GM23338 (cell line): ENCODE data around the gene TMEM135.

Source experiments
- CREB1 ChIP-seq: fragments of 250-450 bp; sonication (Bioruptor Pico); IDR thresholded peaks from 2 replicates; pipeline ENCODE4 v1.5.0; 2020; ENCODE audit warnings: low read depth, mild to moderate bottlenecking, moderate library complexity
- CTCF ChIP-seq, 2 experiments: fragments of 200-600 bp in 1 of 2; sonication (generic) in 1 of 2; conservative IDR thresholded peaks; 2 replicates each; pipeline versions ENCODE4 v1.5.1 to v1.6.1; 2016 to 2017; ENCODE audit warnings: antibody characterized with exemption in 2 of 2, low read depth in 2 of 2, mild to moderate bottlenecking in 2 of 2, moderate library complexity in 1 of 2
- EZH2 ChIP-seq: fragments of 200-600 bp; sonication (generic); IDR thresholded peaks from one replicate; pipeline ENCODE4 v1.8.0; 2017; ENCODE audit warnings: antibody characterized with exemption, mild to moderate bottlenecking, low read depth; ENCODE audit not compliant: unreplicated experiment
- EZH2phosphoT487 ChIP-seq: fragments of 200-600 bp; sonication (generic); IDR thresholded peaks from one replicate; pipeline ENCODE4 v1.8.1; 2018; ENCODE audit warnings: antibody characterized with exemption; ENCODE audit not compliant: unreplicated experiment
- JUNB ChIP-seq: IDR thresholded peaks from one replicate; pipeline ENCODE4 v1.6.1; 2016; ENCODE audit warnings: antibody characterized with exemption; ENCODE audit not compliant: unreplicated experiment
- NANOG ChIP-seq: IDR thresholded peaks from 2 replicates; pipeline ENCODE4 v1.6.1; 2016; ENCODE audit warnings: antibody characterized with exemption, borderline replicate concordance
- POLR2AphosphoS5 ChIP-seq: IDR thresholded peaks from 2 replicates; pipeline ENCODE4 v1.6.1; 2016; ENCODE audit warnings: antibody characterized with exemption, low read depth
- REST ChIP-seq: IDR thresholded peaks from one replicate; pipeline ENCODE4 v1.6.1; 2018; ENCODE audit warnings: antibody characterized with exemption; ENCODE audit not compliant: unreplicated experiment
- STAT1 ChIP-seq: IDR thresholded peaks from one replicate; pipeline ENCODE4 v1.6.1; 2016; ENCODE audit warnings: antibody characterized with exemption; ENCODE audit not compliant: unreplicated experiment
- ZNF114 ChIP-seq: fragments of 250-450 bp; sonication (Bioruptor Pico); IDR thresholded peaks from 2 replicates; pipeline ENCODE4 v1.5.0; 2020; ENCODE audit warnings: mild to moderate bottlenecking, moderate library complexity
- ZNF331 ChIP-seq: fragments of 250-450 bp; sonication (Bioruptor Pico); IDR thresholded peaks from 2 replicates; pipeline ENCODE4 v1.5.0; 2020; ENCODE audit warnings: low read depth, mild to moderate bottlenecking, moderate library complexity
- ZNF462 ChIP-seq: fragments of 250-450 bp; sonication (Bioruptor Pico); IDR thresholded peaks from 2 replicates; pipeline ENCODE4 v1.5.0; 2020; ENCODE audit warnings: mild to moderate bottlenecking, moderate library complexity

- no peak for TF ChIP-seq CTCF (conservative IDR thresholded peaks at IDR 0.05; ENCODE audit: low read depth in 2 of 2)
- no peak for TF ChIP-seq EZH2
- TF ChIP-seq POLR2AphosphoS5 = no peak
- TF ChIP-seq STAT1 = no peak
- no peak for TF ChIP-seq NANOG
- no peak for TF ChIP-seq ZNF462 (CRISPR knock-in tag)
- TF ChIP-seq CREB1 (CRISPR knock-in tag) = no peak
- no peak for TF ChIP-seq REST
- no peak for TF ChIP-seq EZH2phosphoT487
- no peak for TF ChIP-seq ZNF114
- no peak for TF ChIP-seq JUNB
- no peak for TF ChIP-seq ZNF331 (CRISPR knock-in tag)
Observed at GRCh38 chr11:87072787-87073186, 35.1 kb downstream of the TMEM135 start.
